RWPE1 (cell line): ENCODE data around the gene FNDC3A.
A peak's percentile ranks its signal among the peaks of the same experiment; 100 is the strongest.

Experiments used
- CTCF ChIA-PET: fragments of 350-600 bp; sonication (Branson Sonifier 250); formaldehyde crosslinking; extraction: SDS; loops from one replicate; lab custom pipeline; 2021; lab: Yijun Ruan, JAX
- POLR2A ChIA-PET: fragments of 400-600 bp; formaldehyde crosslinking; extraction: SDS; loops from one replicate; lab custom pipeline; 2020; ENCODE audit warnings: antibody characterized with exemption; ENCODE audit not compliant: low non-redundant PET; lab: Yijun Ruan, JAX
- DNase-seq: peaks from one replicate; pipeline ENCODE4 v3.0.0; 2012; ENCODE audit warnings: low spot score
- H3K27ac ChIP-seq: fragments of 450-650 bp; 2 replicates; pipeline ENCODE4 v1.5.1; 2017
- CTCF ChIP-seq: fragments of 450-650 bp; conservative IDR thresholded peaks from 2 replicates; pipeline ENCODE4 v1.5.1; 2017; ENCODE audit warnings: low read depth, mild to moderate bottlenecking

Gene FNDC3A

DNA sequence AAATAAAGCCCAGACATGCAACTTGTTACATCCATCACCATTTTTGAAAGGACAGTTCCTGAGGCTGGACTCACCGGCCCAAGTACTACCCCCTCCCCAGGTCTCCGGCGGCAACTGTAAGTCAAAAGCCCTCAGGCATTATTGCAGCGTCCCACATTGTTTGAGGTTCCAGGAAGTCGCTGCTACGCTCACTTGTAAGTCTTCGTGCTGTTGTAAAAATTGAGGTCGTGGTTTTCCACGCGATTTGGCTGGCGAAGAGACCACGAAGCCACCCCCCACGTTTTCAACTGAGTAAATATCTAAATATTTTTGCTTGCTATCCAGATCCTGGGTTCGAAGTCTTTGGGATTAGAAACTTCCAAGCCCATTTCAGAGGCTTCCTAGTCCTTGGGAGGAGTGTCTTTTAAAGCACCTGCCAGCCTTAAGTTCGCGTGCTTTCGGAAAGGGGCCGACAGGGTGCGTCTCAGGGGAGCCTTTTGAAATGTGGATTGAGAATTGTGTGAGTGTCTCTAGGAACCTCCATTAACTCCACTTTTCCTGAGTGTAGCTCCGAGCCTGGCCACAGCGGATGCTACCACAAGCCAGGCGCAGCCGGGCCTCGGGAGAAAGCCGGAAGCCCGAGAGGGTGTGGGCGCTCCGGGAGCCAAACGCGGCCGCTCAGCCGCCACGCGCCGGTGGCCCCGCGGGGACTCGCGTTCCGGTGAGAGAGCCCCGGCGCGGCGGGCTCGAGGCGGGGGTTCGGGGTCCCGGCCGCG lies 434 bp upstream of the FNDC3A start:
- no peak for DNase-seq
- H3K27ac ChIP-seq: peak overlapping the region; percentile 98
- ChIA-PET CTCF (interaction anchor here (0.5 to 0.7 kb wide), 2 partner anchors 20 to 311 kb away, joined by 3 to 4 read pairs; no protein-coding TSS in a partner anchor), POLR2A (no interaction called here)
- no peak for TF ChIP-seq CTCF

DNA sequence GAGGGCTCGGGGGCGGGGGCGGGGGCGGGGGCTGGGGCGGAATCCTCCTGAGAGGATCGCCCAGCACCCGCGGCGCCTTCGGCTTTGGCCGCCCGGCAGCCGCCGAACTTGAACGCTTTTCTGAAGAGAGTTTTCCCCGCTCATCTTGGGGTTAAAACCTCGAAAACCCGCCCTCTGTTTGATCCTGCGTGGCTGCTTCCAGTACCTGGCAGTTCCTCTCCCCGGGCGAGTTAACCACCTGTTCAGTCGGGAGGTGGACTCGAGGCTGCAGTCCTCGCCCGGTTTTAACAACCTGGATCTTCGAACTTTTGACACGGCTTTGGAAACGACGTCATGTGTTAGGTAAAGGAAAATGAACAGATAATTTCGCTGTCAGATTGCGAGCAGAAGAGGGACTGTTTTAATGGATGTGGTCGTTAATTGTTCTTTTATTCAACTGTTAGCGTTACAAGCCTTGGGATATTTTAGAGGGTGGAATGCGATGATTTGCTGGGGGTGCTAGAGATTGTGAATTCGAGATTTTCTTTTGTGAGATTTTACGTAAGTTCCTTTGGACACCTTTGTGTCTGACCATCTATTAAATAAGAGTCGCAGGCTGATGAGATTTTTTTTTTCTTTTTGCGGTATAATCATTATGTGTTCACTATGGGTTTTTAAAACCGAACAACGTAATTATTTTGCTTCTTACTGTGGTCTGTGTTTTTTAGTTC lies 1.0 kb downstream of the FNDC3A start:
- CTCF ChIA-PET: interaction anchor here (0.6 kb wide), 1 partner anchor 161 kb away, joined by 4 read pairs; no protein-coding TSS in a partner anchor
- POLR2A ChIA-PET: interaction anchor here (0.6 kb wide), 1 partner anchor 52 kb away, joined by 3 read pairs; no protein-coding TSS in a partner anchor
- H3K27ac ChIP-seq: peak overlapping the region; percentile 98
- TF ChIP-seq CTCF: no peak
- peak; percentile 71 for DNase-seq

- no peak overlapping the region for H3K27ac ChIP-seq
- no peak for TF ChIP-seq CTCF
- no peak for DNase-seq
- ChIA-PET POLR2A (no interaction called here), CTCF (interaction anchor here (0.6 kb wide), 1 partner anchor 160 kb away, joined by 4 read pairs; no protein-coding TSS in a partner anchor)
Measured at GRCh38 chr13:48977286-48977625, 1.5 kb downstream of the FNDC3A start.

DNA sequence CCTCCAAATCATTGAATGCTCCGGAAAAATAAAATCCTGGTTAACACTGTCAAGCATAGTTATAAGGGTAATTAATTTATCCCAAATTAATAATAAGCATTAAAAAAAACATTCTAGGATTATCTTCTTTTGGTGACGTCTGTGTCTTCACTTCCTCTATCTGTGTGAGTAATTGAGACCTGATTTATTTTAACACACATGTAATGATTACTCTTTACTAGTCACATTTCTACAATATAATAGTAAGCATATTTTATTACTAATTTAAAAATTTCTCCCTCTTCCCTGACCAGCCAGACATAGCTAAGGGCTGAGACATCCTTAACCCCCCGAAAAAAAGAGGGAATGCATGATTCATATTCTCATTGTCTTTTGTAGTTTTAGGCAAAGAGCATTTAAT lies 2.3 kb downstream of the FNDC3A start:
- ChIA-PET CTCF (interaction anchor here (0.7 kb wide), 1 partner anchor 30 kb away, joined by 6 read pairs; no protein-coding TSS in a partner anchor), POLR2A (no interaction called here)
- DNase-seq: peak; percentile 22
- no peak for TF ChIP-seq CTCF
- no peak overlapping the region for H3K27ac ChIP-seq

DNA sequence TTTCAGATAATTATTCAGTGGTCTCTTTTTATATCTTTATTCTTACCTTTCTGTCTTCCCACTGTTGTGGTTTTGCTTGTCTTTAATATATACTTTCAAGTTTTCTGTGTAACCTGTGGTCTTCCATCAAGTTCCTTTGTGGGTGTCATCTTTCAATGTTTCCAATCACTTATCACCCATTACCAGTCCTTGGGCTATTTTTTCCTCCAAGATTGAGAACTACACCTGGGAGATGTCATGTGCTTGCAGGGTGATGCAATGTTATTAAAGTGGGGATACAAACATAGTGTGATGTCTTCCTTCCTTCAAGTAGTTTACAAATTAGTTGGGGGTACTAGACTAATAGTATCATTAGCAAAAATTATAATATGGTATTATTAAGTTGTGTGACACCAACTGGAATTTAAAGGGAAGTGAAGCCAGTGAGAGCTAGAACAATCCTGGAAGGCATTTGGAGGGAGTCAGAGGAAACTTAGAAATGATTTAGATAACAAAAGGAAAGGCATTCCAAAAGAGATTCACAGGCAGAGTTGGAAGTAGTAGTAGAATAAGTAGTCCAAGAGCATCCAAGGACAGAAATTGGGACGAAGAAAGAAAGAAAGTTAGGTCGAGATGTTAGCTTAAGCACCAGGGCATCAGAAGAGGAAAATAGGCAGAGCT lies 3.4 kb downstream of the FNDC3A start:
- DNase-seq: no peak
- CTCF ChIA-PET: no interaction called here
- TF ChIP-seq CTCF: no peak
- no peak overlapping the region for H3K27ac ChIP-seq
- POLR2A ChIA-PET: no interaction called here

DNA sequence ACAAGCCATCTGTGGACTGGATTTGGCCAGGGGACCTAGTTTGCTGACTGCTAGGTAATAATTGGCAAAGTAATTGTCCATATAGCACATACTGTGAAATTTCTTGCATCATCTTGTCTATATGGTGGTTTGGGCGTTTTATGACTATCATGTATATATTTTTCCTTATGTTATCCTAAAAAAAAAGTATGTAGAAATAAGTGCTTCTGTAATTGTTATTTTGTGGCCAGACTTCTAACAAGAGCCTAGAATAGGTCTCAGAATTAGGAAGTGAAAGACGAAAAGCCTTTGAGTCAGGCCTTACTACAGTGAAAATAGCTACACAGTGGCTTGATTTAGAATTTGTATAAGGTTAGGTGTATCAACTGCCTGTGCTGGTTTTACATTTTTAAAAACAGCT lies 4.2 kb downstream of the FNDC3A start:
- H3K27ac ChIP-seq: no peak overlapping the region
- ChIA-PET POLR2A (no interaction called here), CTCF (no interaction called here)
- DNase-seq: no peak
- TF ChIP-seq CTCF: no peak
